ENCODE measurements around the gene PADI6.

The PADI6 gene

DNA sequence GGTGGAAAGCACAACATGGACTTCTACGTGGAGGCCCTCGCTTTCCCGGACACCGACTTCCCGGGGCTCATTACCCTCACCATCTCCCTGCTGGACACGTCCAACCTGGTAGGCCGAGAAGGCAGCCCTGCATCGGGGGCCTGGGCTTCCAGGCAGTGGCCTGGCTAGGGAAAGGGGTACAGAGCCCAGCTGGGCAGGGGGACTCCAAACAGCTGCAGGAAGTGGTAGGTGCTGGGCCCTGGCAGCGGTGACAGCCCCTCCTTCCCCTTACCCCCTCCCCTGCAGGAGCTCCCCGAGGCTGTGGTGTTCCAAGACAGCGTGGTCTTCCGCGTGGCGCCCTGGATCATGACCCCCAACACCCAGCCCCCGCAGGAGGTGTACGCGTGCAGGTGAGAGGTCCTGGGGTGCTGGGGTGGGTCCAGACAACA, 30.0 kb upstream of the PADI6 start:
- TF ChIP-seq POLR2AphosphoS5 (IDR thresholded peaks at IDR 0.05; ENCODE audit: low read depth, low read length) (no peak), FOXP2 (optimal IDR thresholded peaks at IDR 0.05; ENCODE audit: borderline replicate concordance, extremely low read depth, extremely low read length, insufficient read depth) (no peak), TAF1 (IDR thresholded peaks at IDR 0.05; ENCODE audit: borderline replicate concordance, insufficient read depth, low read length) (no peak), SIN3A (IDR thresholded peaks at IDR 0.05; ENCODE audit: borderline replicate concordance, insufficient read depth, low read length) (no peak)
- TF ChIP-seq, protein P1, sequence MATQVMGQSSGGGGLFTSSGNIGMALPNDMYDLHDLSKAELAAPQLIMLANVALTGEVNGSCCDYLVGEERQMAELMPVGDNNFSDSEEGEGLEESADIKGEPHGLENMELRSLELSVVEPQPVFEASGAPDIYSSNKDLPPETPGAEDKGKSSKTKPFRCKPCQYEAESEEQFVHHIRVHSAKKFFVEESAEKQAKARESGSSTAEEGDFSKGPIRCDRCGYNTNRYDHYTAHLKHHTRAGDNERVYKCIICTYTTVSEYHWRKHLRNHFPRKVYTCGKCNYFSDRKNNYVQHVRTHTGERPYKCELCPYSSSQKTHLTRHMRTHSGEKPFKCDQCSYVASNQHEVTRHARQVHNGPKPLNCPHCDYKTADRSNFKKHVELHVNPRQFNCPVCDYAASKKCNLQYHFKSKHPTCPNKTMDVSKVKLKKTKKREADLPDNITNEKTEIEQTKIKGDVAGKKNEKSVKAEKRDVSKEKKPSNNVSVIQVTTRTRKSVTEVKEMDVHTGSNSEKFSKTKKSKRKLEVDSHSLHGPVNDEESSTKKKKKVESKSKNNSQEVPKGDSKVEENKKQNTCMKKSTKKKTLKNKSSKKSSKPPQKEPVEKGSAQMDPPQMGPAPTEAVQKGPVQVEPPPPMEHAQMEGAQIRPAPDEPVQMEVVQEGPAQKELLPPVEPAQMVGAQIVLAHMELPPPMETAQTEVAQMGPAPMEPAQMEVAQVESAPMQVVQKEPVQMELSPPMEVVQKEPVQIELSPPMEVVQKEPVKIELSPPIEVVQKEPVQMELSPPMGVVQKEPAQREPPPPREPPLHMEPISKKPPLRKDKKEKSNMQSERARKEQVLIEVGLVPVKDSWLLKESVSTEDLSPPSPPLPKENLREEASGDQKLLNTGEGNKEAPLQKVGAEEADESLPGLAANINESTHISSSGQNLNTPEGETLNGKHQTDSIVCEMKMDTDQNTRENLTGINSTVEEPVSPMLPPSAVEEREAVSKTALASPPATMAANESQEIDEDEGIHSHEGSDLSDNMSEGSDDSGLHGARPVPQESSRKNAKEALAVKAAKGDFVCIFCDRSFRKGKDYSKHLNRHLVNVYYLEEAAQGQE (IDR thresholded peaks at IDR 0.05; ENCODE audit: insufficient read depth in 1 of 2, low read depth in 2 of 2, low read length in 2 of 2): no peak

DNA sequence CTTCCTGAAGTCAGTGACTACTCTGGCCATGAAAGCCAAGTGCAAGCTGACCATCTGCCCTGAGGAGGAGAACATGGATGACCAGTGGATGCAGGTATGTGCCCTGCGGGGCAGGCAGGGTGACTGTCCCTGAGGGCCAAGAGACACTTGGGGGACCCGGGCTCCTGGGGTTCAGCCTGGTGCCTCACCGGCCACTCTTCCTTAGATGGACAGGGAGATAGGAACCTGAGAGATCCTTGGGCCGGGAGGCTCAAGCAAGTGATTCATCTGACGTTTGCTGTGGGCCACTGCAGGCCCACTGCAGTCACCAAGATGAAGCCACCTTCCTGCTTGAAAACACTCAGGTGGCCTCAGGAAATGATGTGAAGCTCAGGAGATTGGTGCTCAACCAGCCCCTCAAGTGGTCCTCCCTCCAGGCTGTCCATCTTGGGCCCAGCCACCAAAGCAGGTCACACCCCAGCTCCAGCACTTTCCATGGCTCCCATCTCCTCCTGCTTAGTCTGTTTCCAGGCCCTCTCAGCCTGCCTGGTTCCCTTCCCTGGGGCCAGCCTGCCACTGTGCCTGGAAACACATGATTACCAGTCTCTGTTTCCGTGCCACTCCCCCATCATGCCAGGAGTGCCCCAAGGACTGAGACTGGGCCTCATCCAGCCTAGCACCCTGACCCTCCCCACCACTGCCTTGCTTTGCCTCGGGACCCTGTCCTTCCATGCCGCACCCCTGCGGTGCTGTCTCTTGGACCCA, 25.8 kb upstream of the PADI6 start:
- no peak for TF ChIP-seq FOXP2 (optimal IDR thresholded peaks at IDR 0.05; ENCODE audit: borderline replicate concordance, extremely low read depth, extremely low read length, insufficient read depth)
- no peak for TF ChIP-seq POLR2AphosphoS5 (IDR thresholded peaks at IDR 0.05; ENCODE audit: low read depth, low read length)
- TF ChIP-seq TAF1 (IDR thresholded peaks at IDR 0.05; ENCODE audit: borderline replicate concordance, insufficient read depth, low read length): no peak
- TF ChIP-seq SIN3A (IDR thresholded peaks at IDR 0.05; ENCODE audit: borderline replicate concordance, insufficient read depth, low read length): no peak
- TF ChIP-seq, protein P1 (IDR thresholded peaks at IDR 0.05; ENCODE audit: insufficient read depth in 1 of 2, low read depth in 2 of 2, low read length in 2 of 2): no peak

DNA sequence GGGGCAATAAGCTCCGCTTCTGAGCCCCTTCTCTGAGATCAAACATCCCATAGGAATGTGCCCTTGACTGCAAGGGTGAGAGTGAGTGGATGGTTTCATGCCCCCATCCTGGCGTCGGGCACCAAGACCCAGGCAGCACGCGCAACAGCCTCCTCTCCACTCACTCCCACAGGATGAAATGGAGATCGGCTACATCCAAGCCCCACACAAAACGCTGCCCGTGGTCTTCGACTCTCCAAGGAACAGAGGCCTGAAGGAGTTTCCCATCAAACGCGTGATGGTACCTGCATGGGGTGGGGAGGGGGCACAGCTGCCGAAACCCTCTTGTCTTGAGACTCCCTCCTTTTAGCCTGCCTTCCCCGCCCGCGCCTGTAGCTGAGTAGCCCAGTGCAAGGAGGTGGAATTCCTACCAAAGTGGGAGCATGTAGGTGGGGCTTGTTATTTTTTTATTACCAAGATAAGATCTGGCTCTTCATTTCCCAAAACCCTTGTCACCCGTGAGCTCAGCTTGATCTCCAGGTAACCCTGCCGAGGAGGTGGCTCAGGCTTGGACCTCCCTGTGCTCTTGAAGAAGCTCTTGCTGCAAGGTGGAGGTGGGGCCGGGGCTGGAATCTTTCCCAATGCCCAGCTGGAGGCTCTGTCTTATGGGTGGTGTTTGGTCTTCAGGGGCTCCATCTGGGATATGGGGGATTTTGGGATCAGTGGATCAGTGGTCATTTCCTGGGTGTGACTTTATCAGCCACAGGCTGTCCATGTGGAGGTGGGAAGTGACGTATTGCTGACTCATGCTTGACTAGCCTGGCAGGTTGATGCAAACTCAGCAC, 24.0 kb upstream of the PADI6 start:
- TF ChIP-seq POLR2AphosphoS5 (IDR thresholded peaks at IDR 0.05; ENCODE audit: low read depth, low read length) (no peak), FOXP2 (optimal IDR thresholded peaks at IDR 0.05; ENCODE audit: borderline replicate concordance, extremely low read depth, extremely low read length, insufficient read depth) (no peak), TAF1 (IDR thresholded peaks at IDR 0.05; ENCODE audit: borderline replicate concordance, insufficient read depth, low read length) (no peak), SIN3A (IDR thresholded peaks at IDR 0.05; ENCODE audit: borderline replicate concordance, insufficient read depth, low read length) (no peak)
- TF ChIP-seq, protein P1 (IDR thresholded peaks at IDR 0.05; ENCODE audit: insufficient read depth in 1 of 2, low read depth in 2 of 2, low read length in 2 of 2): no peak

DNA sequence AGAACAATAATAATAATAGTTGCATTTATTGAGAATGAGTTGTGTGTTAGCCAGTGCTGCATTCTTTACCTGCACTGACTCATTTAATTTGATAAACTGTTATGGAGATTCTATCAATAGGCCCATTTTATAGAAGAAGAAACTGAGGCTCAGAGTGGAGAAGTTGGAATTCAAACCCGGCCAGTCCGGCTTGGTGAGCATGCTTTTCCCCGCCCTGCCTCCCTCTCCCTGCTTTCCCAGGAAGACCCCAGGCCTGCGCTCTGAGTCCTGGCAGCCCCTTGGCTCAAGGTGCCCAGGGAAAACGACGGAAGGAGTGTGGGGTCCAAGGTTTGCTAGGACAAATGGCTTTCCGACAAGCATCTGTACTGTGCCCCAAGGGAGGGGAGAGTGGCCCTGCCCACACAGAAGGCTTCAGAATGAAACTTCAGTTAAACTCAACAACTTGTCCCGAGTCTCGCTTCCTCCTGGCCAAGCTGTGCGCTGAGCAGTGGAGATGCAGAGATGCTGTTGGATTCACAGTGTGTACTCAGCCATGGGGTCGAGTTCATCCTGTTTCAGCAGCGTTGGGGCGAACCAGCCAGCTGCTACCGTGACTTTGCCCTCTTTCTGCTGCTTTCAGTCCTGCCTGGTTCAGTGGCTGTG, 23.3 kb upstream of the PADI6 start:
- TF ChIP-seq TAF1 (IDR thresholded peaks at IDR 0.05; ENCODE audit: borderline replicate concordance, insufficient read depth, low read length) (no peak), POLR2AphosphoS5 (IDR thresholded peaks at IDR 0.05; ENCODE audit: low read depth, low read length) (no peak), SIN3A (IDR thresholded peaks at IDR 0.05; ENCODE audit: borderline replicate concordance, insufficient read depth, low read length) (no peak), FOXP2 (optimal IDR thresholded peaks at IDR 0.05; ENCODE audit: borderline replicate concordance, extremely low read depth, extremely low read length, insufficient read depth) (no peak)
- TF ChIP-seq, protein P1 (IDR thresholded peaks at IDR 0.05; ENCODE audit: insufficient read depth in 1 of 2, low read depth in 2 of 2, low read length in 2 of 2): no peak

All from PFSK-1 (cell line).